IPS-20b (cell line): Measurements from ENCODE around the gene MB21D2.

Experiments
- H3K27ac ChIP-seq: one replicate; pipeline ENCODE4 v1.5.1; 2013; ENCODE audit warnings: low read length
- H3K27me3 ChIP-seq: 2 replicates; pipeline ENCODE4 v1.6.1; 2013; ENCODE audit warnings: mild to moderate bottlenecking, low read length, inconsistent platforms; ENCODE audit not compliant: insufficient read depth
- H3K36me3 ChIP-seq: 2 replicates; pipeline ENCODE4 v1.6.1; 2013; ENCODE audit warnings: low read depth, mild to moderate bottlenecking, inconsistent platforms, low read length, moderate library complexity; ENCODE audit not compliant: insufficient read depth
- H3K4me1 ChIP-seq: 2 replicates; pipeline ENCODE4 v1.6.1; 2013; ENCODE audit warnings: mild to moderate bottlenecking, control low read depth, inconsistent platforms, low read length, moderate library complexity; ENCODE audit not compliant: insufficient read depth
- H3K4me3 ChIP-seq: 2 replicates; pipeline ENCODE4 v1.5.1; 2013; ENCODE audit warnings: mild to moderate bottlenecking, low read length, inconsistent platforms
- H3K9ac ChIP-seq: 2 replicates; pipeline ENCODE4 v1.6.1; 2013; ENCODE audit warnings: low read depth, mild to moderate bottlenecking, inconsistent platforms, low read length, moderate library complexity
- H3K9me3 ChIP-seq: 2 replicates; pipeline ENCODE4 v1.6.1; 2013; ENCODE audit warnings: mild to moderate bottlenecking, low read depth, low read length, inconsistent platforms; ENCODE audit not compliant: insufficient read depth

The MB21D2 gene

DNA sequence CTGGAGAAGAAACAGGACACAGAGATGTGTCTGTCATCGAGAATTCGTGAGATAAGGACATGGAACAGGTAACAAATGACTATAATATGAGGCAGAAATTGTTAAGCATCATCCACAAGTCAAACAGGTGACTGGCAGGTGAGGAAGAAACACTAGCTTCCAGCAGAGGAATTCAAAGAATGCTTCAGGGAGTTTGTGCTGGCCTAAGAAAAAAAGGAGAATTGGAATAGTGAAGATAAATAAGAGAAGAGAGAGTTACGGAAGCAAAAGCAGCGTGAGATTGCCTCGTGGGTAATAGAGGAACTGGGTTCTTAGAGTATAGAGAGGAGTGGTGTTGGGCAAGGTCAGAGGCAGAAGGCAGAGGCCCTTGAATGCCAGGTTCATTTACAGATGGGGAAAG, 167.5 kb downstream of the MB21D2 start:
- Histone ChIP-seq H3K36me3 (no peaks in the 10 kb centered on the region), H3K4me1 (peaks cover 43% of the 10 kb centered on the region), H3K27ac (no peak overlapping the region), H3K9me3 (no peaks in the 10 kb centered on the region), H3K9ac (no peak overlapping the region), H3K4me3 (no peak overlapping the region), H3K27me3 (no peaks in the 10 kb centered on the region)

- Histone ChIP-seq H3K9me3 (no peaks in the 10 kb centered on the region), H3K9ac (no peak overlapping the region), H3K27ac (no peak overlapping the region), H3K27me3 (no peaks in the 10 kb centered on the region), H3K4me1 (peaks cover 43% of the 10 kb centered on the region), H3K4me3 (no peak overlapping the region), H3K36me3 (no peaks in the 10 kb centered on the region)
Measured at GRCh38 chr3:192747746-192748145, 169.9 kb downstream of the MB21D2 start.

GRCh38 chr3:192747145-192747544, 170.5 kb downstream of the MB21D2 start:
- H3K9ac ChIP-seq, result no peak overlapping the region
- H3K4me1 ChIP-seq, result peaks cover 43% of the 10 kb centered on the region
- H3K4me3 ChIP-seq, result 0 out of 2 replicates have a peak overlapping the region, but pooled peaks have one; percentile 34
- no peak overlapping the region for H3K27ac ChIP-seq
- no peaks in the 10 kb centered on the region for H3K36me3 ChIP-seq
- no peaks in the 10 kb centered on the region for H3K9me3 ChIP-seq
- H3K27me3 ChIP-seq, result no peaks in the 10 kb centered on the region
